HG03378 (cell line): ENCODE results near the gene RASSF1.
A peak's percentile ranks its signal among the peaks of the same experiment; 100 is the strongest.

Experiments used
- ATAC-seq: cut with Tn5 transposase; IDR thresholded peaks from one replicate; pipeline ENCODE4 v1.9.1; 2021; ENCODE audit warnings: mild to moderate bottlenecking, moderate library complexity; ENCODE audit not compliant: unreplicated experiment

Gene RASSF1

GRCh38 chr3:50303013-50303815 lies 37.4 kb downstream of the RASSF1 start, which contains the start of gene HYAL1:
Gene HYAL1 (minus strand): TSS chr3:50303574. CDS start chr3:50302956, 618 bp downstream.
- no peak for ATAC-seq

- ATAC-seq: no peak
These were observed 38.3 kb downstream of the RASSF1 start for GRCh38 chr3:50302095-50303012.

- no peak for ATAC-seq
These were observed 39.9 kb downstream of the RASSF1 start for GRCh38 chr3:50300681-50301254.

- no peak for ATAC-seq
These were observed 40.5 kb downstream of the RASSF1 start for GRCh38 chr3:50299929-50300680.

GRCh38 chr3:50299638-50299928 lies 41.1 kb downstream of the RASSF1 start:
- ATAC-seq: no peak

- ATAC-seq: peak; percentile 72
These were observed 41.6 kb downstream of the RASSF1 start, which contains the start of the genes HYAL3 and NAA80 for GRCh38 chr3:50298836-50299637. Gene HYAL3 (minus strand): TSS chr3:50299405. CDS start chr3:50295602, 3,803 bp downstream. Gene NAA80 (minus strand): TSS chr3:50299405. CDS start chr3:50297463, 1,942 bp downstream.

GRCh38 chr3:50297896-50298725 lies 42.5 kb downstream of the RASSF1 start:
- no peak for ATAC-seq

- ATAC-seq: no peak
These were observed 43.3 kb downstream of the RASSF1 start for GRCh38 chr3:50297384-50297775.

GRCh38 chr3:50296721-50297383 lies 43.8 kb downstream of the RASSF1 start:
- ATAC-seq: no peak

- no peak for ATAC-seq
These were observed 44.8 kb downstream of the RASSF1 start for GRCh38 chr3:50295553-50296431.

- no peak for ATAC-seq
These were observed 45.9 kb downstream of the RASSF1 start for GRCh38 chr3:50294492-50295403.

- ATAC-seq: no peak
These were observed 46.5 kb downstream of the RASSF1 start for GRCh38 chr3:50294089-50294488.

GRCh38 chr3:50293079-50293801 lies 47.4 kb downstream of the RASSF1 start:
- ATAC-seq: no peak

- ATAC-seq: peak; percentile 86
These were observed 48.2 kb downstream of the RASSF1 start, which contains the start of gene IFRD2 for GRCh38 chr3:50292159-50293078. Gene IFRD2 (minus strand): TSS chr3:50292429. CDS start chr3:50292274, 155 bp downstream.
